WTC11 (cell line): ENCODE results near the gene MAMLD1. TPM values are rescaled to one million over a fixed set of nuclear protein-coding genes. Genes with fewer than 3 reads are reported as not detected.

Experiments
- ATAC-seq: fragments of 200-7000 bp; cut with Tn5 transposase; 2 replicates; pipeline ENCODE4 v1.10.0; 2021; ENCODE audit warnings: mild to moderate bottlenecking, moderate library complexity
- CTCF ChIA-PET: fragments of 300-600 bp; sonication (Branson Sonifier 250); formaldehyde crosslinking; loops from one replicate; lab custom pipeline; 2021; ENCODE audit warnings: antibody characterized with exemption; lab: Charles Lee
- POLR2A ChIA-PET: fragments of 350-600 bp; sonication (Branson Sonifier 250); formaldehyde crosslinking; loops from one replicate; lab custom pipeline; 2021; ENCODE audit warnings: antibody characterized with exemption; lab: Charles Lee
- DNase-seq: peaks from one replicate; pipeline ENCODE4 v3.0.0; 2021; ENCODE audit warnings: low spot score
- H3K27ac Mint-ChIP-seq: 2 replicates; pipeline ENCODE4 v1.8.0; 2021; ENCODE audit warnings: mixed read lengths
- H3K27me3 Mint-ChIP-seq: 2 replicates; pipeline ENCODE4 v1.8.0; 2021; ENCODE audit warnings: low read depth, mild to moderate bottlenecking, moderate library complexity, mixed read lengths
- H3K36me3 Mint-ChIP-seq: 2 replicates; pipeline ENCODE4 v1.8.0; 2021; ENCODE audit warnings: mixed read lengths
- H3K4me1 Mint-ChIP-seq: 2 replicates; pipeline ENCODE4 v1.8.0; 2022; ENCODE audit warnings: mixed read lengths
- H3K4me3 Mint-ChIP-seq: 2 replicates; pipeline ENCODE4 v1.8.0; 2021; ENCODE audit warnings: mild to moderate bottlenecking, moderate library complexity, mixed read lengths
- H3K9me3 Mint-ChIP-seq: 2 replicates; pipeline ENCODE4 v1.8.0; 2021; ENCODE audit warnings: mixed read lengths
- ARID4B ChIP-seq: sonication (generic); formaldehyde crosslinking; IDR thresholded peaks from 2 replicates; pipeline ENCODE4 v1.8.0; 2023; ENCODE audit warnings: missing genetic modification reagents, mild to moderate bottlenecking, borderline replicate concordance
- EMX1 ChIP-seq: fragments of 250-450 bp; sonication (Bioruptor Pico); IDR thresholded peaks from 2 replicates; pipeline ENCODE4 v1.8.0; 2021; ENCODE audit warnings: mild to moderate bottlenecking
- ESRRA ChIP-seq: sonication (generic); formaldehyde crosslinking; IDR thresholded peaks from 2 replicates; pipeline ENCODE4 v1.8.1; 2022; ENCODE audit warnings: mild to moderate bottlenecking, missing genetic modification reagents, borderline replicate concordance
- GRHL2 ChIP-seq: fragments of 250-450 bp; sonication (Bioruptor Pico); IDR thresholded peaks from 2 replicates; pipeline ENCODE4 v1.8.0; 2022; ENCODE audit warnings: mild to moderate bottlenecking, moderate library complexity; ENCODE audit not compliant: insufficient replicate concordance, severe bottlenecking
- HMGA2 ChIP-seq: fragments of 250-450 bp; sonication (Bioruptor Pico); IDR thresholded peaks from 2 replicates; pipeline ENCODE4 v1.4.0; 2021; ENCODE audit warnings: mild to moderate bottlenecking, moderate library complexity
- KAT7 ChIP-seq: sonication (generic); formaldehyde crosslinking; IDR thresholded peaks from 2 replicates; pipeline ENCODE4 v1.8.1; 2023; ENCODE audit warnings: missing genetic modification reagents, mild to moderate bottlenecking, borderline replicate concordance
- NFATC4 ChIP-seq: fragments of 250-450 bp; sonication (Bioruptor Pico); IDR thresholded peaks from 2 replicates; pipeline ENCODE4 v1.9.0; 2021; ENCODE audit warnings: mild to moderate bottlenecking
- PREB ChIP-seq: sonication (generic); formaldehyde crosslinking; IDR thresholded peaks from 2 replicates; pipeline ENCODE4 v1.8.1; 2022; ENCODE audit warnings: mild to moderate bottlenecking, missing genetic modification reagents, moderate library complexity, borderline replicate concordance
- RORB ChIP-seq: fragments of 250-450 bp; sonication (Bioruptor Pico); IDR thresholded peaks from 2 replicates; pipeline ENCODE4 v1.9.0; 2021; ENCODE audit warnings: mild to moderate bottlenecking
- SMAD3 ChIP-seq: sonication (generic); formaldehyde crosslinking; IDR thresholded peaks from 2 replicates; pipeline ENCODE4 v1.8.0; 2022; ENCODE audit warnings: missing genetic modification reagents, mild to moderate bottlenecking, borderline replicate concordance
- SOX15 ChIP-seq: fragments of 250-450 bp; sonication (Bioruptor Pico); IDR thresholded peaks from 2 replicates; pipeline ENCODE4 v1.9.0; 2021; ENCODE audit warnings: mild to moderate bottlenecking
- SP1 ChIP-seq: sonication (generic); formaldehyde crosslinking; conservative IDR thresholded peaks from 2 replicates; pipeline ENCODE4 v1.8.1; 2022; ENCODE audit warnings: missing genetic modification reagents
- TP53 ChIP-seq: sonication (generic); formaldehyde crosslinking; IDR thresholded peaks from 2 replicates; pipeline ENCODE4 v1.8.1; 2023; ENCODE audit warnings: mild to moderate bottlenecking, missing genetic modification reagents
- ZNF281 ChIP-seq: sonication (generic); formaldehyde crosslinking; IDR thresholded peaks from 2 replicates; pipeline ENCODE4 v1.8.0; 2023; ENCODE audit warnings: mild to moderate bottlenecking, missing genetic modification reagents
- ZNF317 ChIP-seq: sonication (generic); formaldehyde crosslinking; IDR thresholded peaks from 2 replicates; pipeline ENCODE4 v1.8.1; 2023; ENCODE audit warnings: low read depth, mild to moderate bottlenecking, moderate library complexity, missing genetic modification reagents, borderline replicate concordance
- ZNF671 ChIP-seq: fragments of 250-450 bp; sonication (Bioruptor Pico); IDR thresholded peaks from 2 replicates; pipeline ENCODE4 v1.8.0; 2021; ENCODE audit warnings: mild to moderate bottlenecking
- ZSCAN18 ChIP-seq: fragments of 250-450 bp; sonication (Bioruptor Pico); IDR thresholded peaks from 2 replicates; pipeline ENCODE4 v2.1.2; 2022; ENCODE audit warnings: mild to moderate bottlenecking, moderate library complexity
- total RNA-seq: library from RNA; stranded (reverse); gene quantifications from 3 replicates; pipeline ENCODE4 v1.2.3, GENCODE V29; 2021
- TF ChIP-seq, protein P1 (sequence below): sonication (generic); formaldehyde crosslinking; IDR thresholded peaks from 2 replicates; pipeline ENCODE4 v1.8.0; 2022; ENCODE audit warnings: missing genetic modification reagents
- TF ChIP-seq, protein P2 (sequence below): sonication (generic); formaldehyde crosslinking; IDR thresholded peaks from 2 replicates; pipeline ENCODE4 v1.8.0; 2022; ENCODE audit warnings: mild to moderate bottlenecking, missing genetic modification reagents

The MAMLD1 gene
- total RNA-seq, 1 experiment from 2014 or later = 0.35 TPM

DNA sequence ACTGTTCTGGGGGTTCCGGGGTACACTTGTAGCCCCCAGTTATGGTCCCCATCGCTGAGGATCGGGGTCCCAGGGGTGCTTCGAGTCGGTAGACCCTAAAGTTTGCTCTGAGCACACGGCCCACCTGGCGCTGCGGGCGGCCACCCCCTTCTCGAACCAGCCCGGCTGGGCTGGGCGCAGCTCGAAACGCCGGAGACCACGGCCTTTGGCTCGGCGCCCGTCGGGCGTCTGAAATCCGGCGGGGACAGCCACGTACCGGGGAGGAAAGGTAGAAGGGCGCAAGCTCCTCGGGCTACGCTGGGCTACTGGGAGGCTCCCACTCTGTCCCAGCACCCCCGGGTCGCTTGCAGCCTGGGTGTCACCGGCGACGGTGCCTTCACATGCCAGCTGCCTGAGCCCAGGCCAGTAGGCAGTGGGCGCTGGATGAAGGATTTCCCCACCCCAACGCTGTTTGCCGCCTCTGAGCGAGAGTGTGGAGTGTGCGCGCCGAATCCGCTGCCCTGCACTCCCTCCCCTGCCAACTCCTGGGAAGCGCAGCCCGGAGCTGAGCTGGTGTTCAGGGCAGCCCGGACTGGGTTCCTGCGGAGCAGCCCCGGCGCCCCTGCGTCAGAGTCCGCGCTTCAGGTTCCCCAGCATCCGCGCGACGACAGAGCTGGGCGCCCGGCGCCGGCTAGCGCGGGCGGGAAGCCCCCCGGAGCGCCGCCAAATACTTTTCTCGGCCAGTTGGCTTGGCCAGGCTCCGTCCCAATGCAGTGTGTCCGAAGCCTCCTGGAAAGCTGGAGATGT, 637 bp downstream of the MAMLD1 start:
- peak; percentile 8; the same call in 1 of the 2 replicates for ATAC-seq
- TF ChIP-seq TP53 (CRISPR knock-in tag) = no peak
- TF ChIP-seq HMGA2 (CRISPR knock-in tag) = no peak
- TF ChIP-seq, protein P1, sequence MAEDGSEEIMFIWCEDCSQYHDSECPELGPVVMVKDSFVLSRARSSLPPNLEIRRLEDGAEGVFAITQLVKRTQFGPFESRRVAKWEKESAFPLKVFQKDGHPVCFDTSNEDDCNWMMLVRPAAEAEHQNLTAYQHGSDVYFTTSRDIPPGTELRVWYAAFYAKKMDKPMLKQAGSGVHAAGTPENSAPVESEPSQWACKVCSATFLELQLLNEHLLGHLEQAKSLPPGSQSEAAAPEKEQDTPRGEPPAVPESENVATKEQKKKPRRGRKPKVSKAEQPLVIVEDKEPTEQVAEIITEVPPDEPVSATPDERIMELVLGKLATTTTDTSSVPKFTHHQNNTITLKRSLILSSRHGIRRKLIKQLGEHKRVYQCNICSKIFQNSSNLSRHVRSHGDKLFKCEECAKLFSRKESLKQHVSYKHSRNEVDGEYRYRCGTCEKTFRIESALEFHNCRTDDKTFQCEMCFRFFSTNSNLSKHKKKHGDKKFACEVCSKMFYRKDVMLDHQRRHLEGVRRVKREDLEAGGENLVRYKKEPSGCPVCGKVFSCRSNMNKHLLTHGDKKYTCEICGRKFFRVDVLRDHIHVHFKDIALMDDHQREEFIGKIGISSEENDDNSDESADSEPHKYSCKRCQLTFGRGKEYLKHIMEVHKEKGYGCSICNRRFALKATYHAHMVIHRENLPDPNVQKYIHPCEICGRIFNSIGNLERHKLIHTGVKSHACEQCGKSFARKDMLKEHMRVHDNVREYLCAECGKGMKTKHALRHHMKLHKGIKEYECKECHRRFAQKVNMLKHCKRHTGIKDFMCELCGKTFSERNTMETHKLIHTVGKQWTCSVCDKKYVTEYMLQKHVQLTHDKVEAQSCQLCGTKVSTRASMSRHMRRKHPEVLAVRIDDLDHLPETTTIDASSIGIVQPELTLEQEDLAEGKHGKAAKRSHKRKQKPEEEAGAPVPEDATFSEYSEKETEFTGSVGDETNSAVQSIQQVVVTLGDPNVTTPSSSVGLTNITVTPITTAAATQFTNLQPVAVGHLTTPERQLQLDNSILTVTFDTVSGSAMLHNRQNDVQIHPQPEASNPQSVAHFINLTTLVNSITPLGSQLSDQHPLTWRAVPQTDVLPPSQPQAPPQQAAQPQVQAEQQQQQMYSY (CRISPR knock-in tag) = peak; percentile 22; the same call in 1 of the 2 replicates
- TF ChIP-seq ZNF671 = no peak
- Mint-ChIP-seq H3K9me3 (no peaks in the 10 kb centered on the region), H3K4me1 (peaks cover 15% of the 10 kb centered on the region), H3K27ac (no peak overlapping the region), H3K36me3 (no peaks in the 10 kb centered on the region), H3K4me3 (peak overlapping the region; percentile 64), H3K27me3 (peaks cover 81% of the 10 kb centered on the region)
- ChIA-PET CTCF (interaction anchor here (0.5 to 3.7 kb wide), 15 partner anchors 12 to 424 kb away, joined by 3 to 26 read pairs (median 5); no protein-coding TSS in a partner anchor), POLR2A (no interaction called here)
- peak; percentile 23 for DNase-seq

GRCh38 chrX:150364347-150365050, 1.4 kb downstream of the MAMLD1 start:
- POLR2A ChIA-PET = no interaction called here
- Mint-ChIP-seq H3K27ac (no peak overlapping the region), H3K9me3 (no peaks in the 10 kb centered on the region), H3K4me3 (peak overlapping the region; percentile 64), H3K27me3 (peaks cover 81% of the 10 kb centered on the region), H3K4me1 (peaks cover 15% of the 10 kb centered on the region), H3K36me3 (no peaks in the 10 kb centered on the region)
- no peak for TF ChIP-seq ZNF281 (CRISPR knock-in tag)
- no peak for TF ChIP-seq SP1 (CRISPR knock-in tag)
- TF ChIP-seq EMX1 (CRISPR knock-in tag) = no peak
- TF ChIP-seq ZSCAN18 (CRISPR knock-in tag) = no peak
- TF ChIP-seq ESRRA (CRISPR knock-in tag) = no peak
- no peak for TF ChIP-seq NFATC4 (CRISPR knock-in tag)
- no peak for TF ChIP-seq SOX15
- no peak for TF ChIP-seq RORB (CRISPR knock-in tag)
- no peak for TF ChIP-seq ARID4B
- no peak for TF ChIP-seq ZNF317 (CRISPR knock-in tag)
- no peak for TF ChIP-seq KAT7 (CRISPR knock-in tag)
- TF ChIP-seq PREB (CRISPR knock-in tag) = no peak
- TF ChIP-seq SMAD3 = no peak
- TF ChIP-seq GRHL2 (CRISPR knock-in tag) = no peak
- TF ChIP-seq, protein P2, sequence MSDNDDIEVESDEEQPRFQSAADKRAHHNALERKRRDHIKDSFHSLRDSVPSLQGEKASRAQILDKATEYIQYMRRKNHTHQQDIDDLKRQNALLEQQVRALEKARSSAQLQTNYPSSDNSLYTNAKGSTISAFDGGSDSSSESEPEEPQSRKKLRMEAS = no peak
- DNase-seq (peak; percentile 13), ATAC-seq (no peak)
- CTCF ChIA-PET = interaction anchor here (0.5 to 3.7 kb wide), 24 partner anchors 11 to 1755 kb away, joined by 3 to 26 read pairs (median 4); no protein-coding TSS in a partner anchor
